Loucy (cell line): ENCODE measurements around the gene SLC25A21.

Experiments
- H2AFZ ChIP-seq: fragments of 200-600 bp; sonication (generic); 2 replicates; pipeline ENCODE4 v1.6.0; 2016; ENCODE audit warnings: antibody characterized with exemption, mild to moderate bottlenecking, low read length, moderate library complexity
- H3F3A ChIP-seq: fragments of 200-600 bp; 2 replicates; pipeline ENCODE4 v1.6.0; 2016; ENCODE audit warnings: antibody characterized with exemption, low read depth, mild to moderate bottlenecking
- H3K27me3 ChIP-seq: fragments of 200-600 bp; sonication (generic); 2 replicates; pipeline ENCODE4 v1.6.1; 2014; ENCODE audit warnings: low read length, mild to moderate bottlenecking; ENCODE audit not compliant: insufficient read depth, poor library complexity, severe bottlenecking
- H3K36me3 ChIP-seq: fragments of 200-600 bp; sonication (generic); 2 replicates; pipeline ENCODE4 v1.6.1; 2016; ENCODE audit warnings: low read length; ENCODE audit not compliant: insufficient read depth
- H3K4me1 ChIP-seq: fragments of 200-600 bp; sonication (generic); 2 replicates; pipeline ENCODE4 v1.5.1; 2014; ENCODE audit warnings: low read length, mild to moderate bottlenecking; ENCODE audit not compliant: insufficient read depth, poor library complexity, severe bottlenecking
- H3K4me2 ChIP-seq: fragments of 200-600 bp; sonication (generic); 2 replicates; pipeline ENCODE4 v1.6.0; 2014; ENCODE audit warnings: antibody characterized with exemption, low read length, low read depth, mild to moderate bottlenecking; ENCODE audit not compliant: poor library complexity, severe bottlenecking
- H3K4me3 ChIP-seq: fragments of 200-600 bp; sonication (generic); 2 replicates; pipeline ENCODE4 v1.5.1; 2014; ENCODE audit warnings: low read length, mild to moderate bottlenecking, mixed read lengths; ENCODE audit not compliant: poor library complexity, severe bottlenecking
- H3K79me2 ChIP-seq: fragments of 200-600 bp; sonication (generic); 2 replicates; pipeline ENCODE4 v1.6.1; 2014; ENCODE audit warnings: low read length; ENCODE audit not compliant: insufficient read depth
- H3K9ac ChIP-seq: fragments of 200-600 bp; sonication (generic); 2 replicates; pipeline ENCODE4 v1.6.0; 2014; ENCODE audit warnings: mild to moderate bottlenecking, low read depth, low read length, moderate library complexity; ENCODE audit not compliant: poor library complexity, severe bottlenecking
- H3K9me2 ChIP-seq: fragments of 200-600 bp; sonication (generic); replicated peaks from 2 replicates; pipeline ENCODE4 v1.6.1; 2016; ENCODE audit warnings: low read depth, low read length, mixed read lengths
- H3K9me3 ChIP-seq: fragments of 200-600 bp; sonication (generic); 2 replicates; pipeline ENCODE4 v1.6.1; 2014; ENCODE audit warnings: mild to moderate bottlenecking, antibody characterized with exemption, low read length, low read depth; ENCODE audit not compliant: insufficient read depth
- H4K20me1 ChIP-seq: fragments of 200-600 bp; sonication (generic); 2 replicates; pipeline ENCODE4 v1.6.0; 2014; ENCODE audit warnings: antibody characterized with exemption, low read length, mild to moderate bottlenecking; ENCODE audit not compliant: insufficient read depth, poor library complexity, severe bottlenecking
- EZH2phosphoT487 ChIP-seq: fragments of 200-600 bp; IDR thresholded peaks from 2 replicates; pipeline ENCODE4 v1.6.1; 2018; ENCODE audit warnings: antibody characterized with exemption, mild to moderate bottlenecking, moderate library complexity, borderline replicate concordance
- TF ChIP-seq, protein P1 (sequence below): fragments of 200-600 bp; sonication (generic); conservative IDR thresholded peaks from 2 replicates; pipeline ENCODE4 v1.5.1; 2014; ENCODE audit warnings: mild to moderate bottlenecking, antibody characterized with exemption, low read length

SLC25A21 gene

DNA sequence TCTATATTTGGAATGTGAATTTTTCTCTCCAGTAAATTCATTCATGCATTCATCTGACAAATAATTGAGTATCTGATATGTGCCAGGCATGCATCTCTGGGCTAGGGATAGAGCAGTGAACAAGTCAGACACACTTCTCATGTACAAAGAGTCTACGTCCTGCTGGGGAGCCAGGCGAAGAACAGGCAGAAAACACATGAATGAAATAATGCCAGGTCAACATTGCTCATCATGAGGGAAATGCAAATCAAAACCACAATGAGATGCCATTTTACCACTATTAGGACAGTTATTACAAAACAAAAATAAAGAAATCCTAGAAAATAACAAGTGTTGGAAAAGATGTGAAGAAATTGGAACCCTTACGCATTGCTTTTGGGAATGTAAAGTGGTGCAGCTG, 420.5 kb downstream of the SLC25A21 start:
- Histone ChIP-seq H3K9me2 (no peaks in the 10 kb centered on the region), H3K4me3 (no peak overlapping the region), H3K27me3 (no peaks in the 10 kb centered on the region), H3F3A (no peaks in the 10 kb centered on the region), H3K79me2 (no peaks in the 10 kb centered on the region), H3K9me3 (0 out of 2 replicates have a peak, but pooled peaks cover 7% of the 10 kb centered on the region), H3K4me2 (no peak overlapping the region), H3K36me3 (no peaks in the 10 kb centered on the region), H4K20me1 (no peaks in the 10 kb centered on the region), H2AFZ (no peak overlapping the region), H3K9ac (no peak overlapping the region), H3K4me1 (no peaks in the 10 kb centered on the region)
- TF ChIP-seq, protein P1, sequence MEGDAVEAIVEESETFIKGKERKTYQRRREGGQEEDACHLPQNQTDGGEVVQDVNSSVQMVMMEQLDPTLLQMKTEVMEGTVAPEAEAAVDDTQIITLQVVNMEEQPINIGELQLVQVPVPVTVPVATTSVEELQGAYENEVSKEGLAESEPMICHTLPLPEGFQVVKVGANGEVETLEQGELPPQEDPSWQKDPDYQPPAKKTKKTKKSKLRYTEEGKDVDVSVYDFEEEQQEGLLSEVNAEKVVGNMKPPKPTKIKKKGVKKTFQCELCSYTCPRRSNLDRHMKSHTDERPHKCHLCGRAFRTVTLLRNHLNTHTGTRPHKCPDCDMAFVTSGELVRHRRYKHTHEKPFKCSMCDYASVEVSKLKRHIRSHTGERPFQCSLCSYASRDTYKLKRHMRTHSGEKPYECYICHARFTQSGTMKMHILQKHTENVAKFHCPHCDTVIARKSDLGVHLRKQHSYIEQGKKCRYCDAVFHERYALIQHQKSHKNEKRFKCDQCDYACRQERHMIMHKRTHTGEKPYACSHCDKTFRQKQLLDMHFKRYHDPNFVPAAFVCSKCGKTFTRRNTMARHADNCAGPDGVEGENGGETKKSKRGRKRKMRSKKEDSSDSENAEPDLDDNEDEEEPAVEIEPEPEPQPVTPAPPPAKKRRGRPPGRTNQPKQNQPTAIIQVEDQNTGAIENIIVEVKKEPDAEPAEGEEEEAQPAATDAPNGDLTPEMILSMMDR = no peak
- no peak for TF ChIP-seq EZH2phosphoT487

GRCh38 chr14:36751106-36751505, 421.3 kb downstream of the SLC25A21 start:
- no peak for TF ChIP-seq EZH2phosphoT487
- TF ChIP-seq, protein P1 = no peak
- no peaks in the 10 kb centered on the region for H3F3A ChIP-seq
- H3K4me3 ChIP-seq = no peak overlapping the region
- no peak overlapping the region for H3K9ac ChIP-seq
- no peaks in the 10 kb centered on the region for H3K36me3 ChIP-seq
- H2AFZ ChIP-seq = no peak overlapping the region
- no peaks in the 10 kb centered on the region for H3K9me2 ChIP-seq
- H3K4me2 ChIP-seq = no peak overlapping the region
- H3K4me1 ChIP-seq = no peaks in the 10 kb centered on the region
- no peaks in the 10 kb centered on the region for H3K79me2 ChIP-seq
- H4K20me1 ChIP-seq = no peaks in the 10 kb centered on the region
- no peaks in the 10 kb centered on the region for H3K27me3 ChIP-seq
- H3K9me3 ChIP-seq = 0 out of 2 replicates have a peak, but pooled peaks cover 7% of the 10 kb centered on the region

- no peak overlapping the region for H3K4me2 ChIP-seq
- 0 out of 2 replicates have a peak, but pooled peaks cover 7% of the 10 kb centered on the region for H3K9me3 ChIP-seq
- no peak for TF ChIP-seq EZH2phosphoT487
- TF ChIP-seq, protein P1 = no peak
- no peaks in the 10 kb centered on the region for H3F3A ChIP-seq
- no peaks in the 10 kb centered on the region for H4K20me1 ChIP-seq
- H3K36me3 ChIP-seq = no peaks in the 10 kb centered on the region
- no peaks in the 10 kb centered on the region for H3K27me3 ChIP-seq
- H3K9me2 ChIP-seq = no peaks in the 10 kb centered on the region
- H3K79me2 ChIP-seq = no peaks in the 10 kb centered on the region
- H3K9ac ChIP-seq = no peak overlapping the region
- H3K4me1 ChIP-seq = no peaks in the 10 kb centered on the region
- H3K4me3 ChIP-seq = no peak overlapping the region
- no peak overlapping the region for H2AFZ ChIP-seq
Measured at GRCh38 chr14:36750244-36750643, 422.2 kb downstream of the SLC25A21 start.
